Right atrium auricular region (tissue), 2 donors: ENCODE results near the gene KLF2. TPM values are rescaled to one million over a fixed set of nuclear protein-coding genes. Genes with fewer than 3 reads are reported as not detected.
A peak's percentile ranks its signal among the peaks of the same experiment; 100 is the strongest.

Source experiments
- DNase-seq: peaks from one replicate; pipeline ENCODE4 v3.0.0-alpha.2; 2019; ENCODE audit warnings: low spot score
- H3K27ac ChIP-seq, 2 donors: fragments of 200-600 bp; sonication (generic); 1 replicate in 1 of 2; 2 replicates in 1 of 2; pipeline ENCODE4 v1.5.1; 2016 to 2019
- H3K27me3 ChIP-seq, 2 donors: fragments of 200-600 bp; sonication (generic); one replicate each; pipeline versions ENCODE4 v1.5.1 to v1.6.0; 2017 to 2019
- H3K36me3 ChIP-seq: fragments of 200-600 bp; sonication (generic); one replicate; pipeline ENCODE4 v1.5.1; 2016
- H3K4me1 ChIP-seq, 2 donors: fragments of 200-600 bp; sonication (generic); one replicate each; pipeline versions ENCODE4 v1.5.1 to v1.6.0; 2017 to 2019
- H3K4me3 ChIP-seq, 2 donors: fragments of 200-600 bp; sonication (generic); 1 replicate in 1 of 2; 2 replicates in 1 of 2; pipeline ENCODE4 v1.5.1; 2017 to 2019; ENCODE audit warnings: mild to moderate bottlenecking in 1 of 2, moderate library complexity in 1 of 2
- H3K9me3 ChIP-seq, 2 donors: fragments of 200-600 bp; sonication (generic); one replicate each; pipeline ENCODE4 v1.5.1; 2019
- CTCF ChIP-seq, 2 donors: fragments of 200-600 bp; sonication (generic); IDR thresholded peaks; one replicate each; pipeline ENCODE4 v1.5.1; 2019; ENCODE audit warnings: antibody characterized with exemption in 2 of 2
- total RNA-seq, 2 donors: library from RNA; depleted of rRNA; stranded (reverse); fragments of >200 nt; gene quantifications; one replicate each; pipeline ENCODE4 v1.1.0, GENCODE V29; 2016

Gene KLF2
- total RNA-seq, 2 donors from 2014 or later: 40.9 to 82.3 TPM

GRCh38 chr19:16368385-16369305 lies 44.0 kb downstream of the KLF2 start:
- H3K36me3 ChIP-seq: peaks cover 16% of the 10 kb centered on the region
- H3K4me1 ChIP-seq: peaks cover 0 to 43% of the 10 kb centered on the region in 2 donors
- no peaks in the 10 kb centered on the region for H3K27me3 ChIP-seq
- H3K4me3 ChIP-seq: no peak overlapping the region
- DNase-seq: no peak
- H3K9me3 ChIP-seq: no peaks in the 10 kb centered on the region
- no peak for TF ChIP-seq CTCF (IDR thresholded peaks at IDR 0.05)
- H3K27ac ChIP-seq: no peak overlapping the region

GRCh38 chr19:16369306-16369663 lies 44.7 kb downstream of the KLF2 start:
- TF ChIP-seq CTCF (IDR thresholded peaks at IDR 0.05): no peak
- DNase-seq: no peak
- H3K27ac ChIP-seq: no peak overlapping the region
- peaks cover 0 to 49% of the 10 kb centered on the region in 2 donors for H3K4me1 ChIP-seq
- peaks cover 16% of the 10 kb centered on the region for H3K36me3 ChIP-seq
- H3K4me3 ChIP-seq: no peak overlapping the region
- H3K9me3 ChIP-seq: no peaks in the 10 kb centered on the region
- H3K27me3 ChIP-seq: no peaks in the 10 kb centered on the region

- H3K4me3 ChIP-seq: no peak overlapping the region
- H3K9me3 ChIP-seq: no peaks in the 10 kb centered on the region
- H3K4me1 ChIP-seq: peaks cover 0 to 51% of the 10 kb centered on the region in 2 donors
- no peaks in the 10 kb centered on the region for H3K27me3 ChIP-seq
- no peak for TF ChIP-seq CTCF (IDR thresholded peaks at IDR 0.05)
- peaks cover 21% of the 10 kb centered on the region for H3K36me3 ChIP-seq
- H3K27ac ChIP-seq: peak overlapping the region in 1 of 2 donors; percentile 0
- no peak for DNase-seq
Measured at GRCh38 chr19:16369664-16370576, 45.3 kb downstream of the KLF2 start.

- Histone ChIP-seq H3K4me3 (no peak overlapping the region), H3K27ac (peak overlapping the region in 1 of 2 donors; percentile 0)
- no peak for DNase-seq
Measured at GRCh38 chr19:16370641-16371391, 46.2 kb downstream of the KLF2 start.

More at GRCh38 chr19:16370641-16371391, 46.2 kb downstream of the KLF2 start:
- H3K36me3 ChIP-seq: peaks cover 30% of the 10 kb centered on the region
- no peak for TF ChIP-seq CTCF (IDR thresholded peaks at IDR 0.05)
- no peaks in the 10 kb centered on the region for H3K9me3 ChIP-seq
- no peaks in the 10 kb centered on the region for H3K27me3 ChIP-seq
- H3K4me1 ChIP-seq: peaks cover 0 to 45% of the 10 kb centered on the region in 2 donors
